CD4-positive, alpha-beta T cell treated with Interleukin-17A for 4 hours (primary cell): Measurements from ENCODE around the gene RNF181.
"Not testable (repeated sequence)": the region's sequence is repeated elsewhere in the genome, so short reads cannot be mapped to it uniquely, and the experiment has no call there.

Experiments used
- DNase-seq: peaks from one replicate; pipeline ENCODE4 v3.0.0-alpha.2; 2020; ENCODE audit warnings: mixed read lengths

Gene RNF181, protein sequence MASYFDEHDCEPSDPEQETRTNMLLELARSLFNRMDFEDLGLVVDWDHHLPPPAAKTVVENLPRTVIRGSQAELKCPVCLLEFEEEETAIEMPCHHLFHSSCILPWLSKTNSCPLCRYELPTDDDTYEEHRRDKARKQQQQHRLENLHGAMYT

DNA sequence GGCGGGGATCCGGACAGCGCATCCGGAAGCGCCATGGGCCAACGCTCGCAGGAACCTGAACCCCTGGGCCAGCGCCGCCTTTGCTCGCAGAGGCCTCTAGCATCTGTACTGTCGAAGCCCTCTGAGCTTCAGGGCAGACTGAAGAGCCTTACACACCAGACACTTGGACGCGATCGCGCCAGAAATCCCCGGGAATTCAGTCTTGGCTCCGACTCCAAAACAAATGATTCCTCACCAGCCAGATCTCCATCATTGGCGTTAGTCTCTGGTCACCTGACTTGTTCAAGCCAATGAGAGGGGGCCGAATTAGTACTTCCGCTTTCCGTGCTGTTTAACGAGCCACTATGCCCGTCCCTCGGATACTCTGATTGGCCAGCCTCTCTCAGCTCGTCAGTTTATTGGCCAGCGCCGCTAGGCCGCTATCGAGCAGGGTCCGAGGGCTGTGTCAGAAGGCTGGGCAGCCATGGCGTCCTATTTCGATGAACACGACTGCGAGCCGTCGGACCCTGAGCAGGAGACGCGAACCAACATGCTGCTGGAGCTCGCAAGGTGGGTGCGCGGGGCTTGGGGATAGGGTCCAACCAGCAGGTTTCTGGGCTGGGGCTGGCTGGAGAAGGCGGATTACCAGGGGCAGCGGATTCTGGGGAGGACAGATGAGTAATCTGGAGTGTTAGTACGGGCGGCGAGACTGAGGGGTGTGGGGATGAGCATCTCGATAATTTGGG, at the start of gene RNF181:
Gene RNF181 (plus strand): TSS at position 445 of the 725 bp plus-strand sequence. CDS start 19 bp downstream, at position 464.
- peak; percentile 89 for DNase-seq

DNA sequence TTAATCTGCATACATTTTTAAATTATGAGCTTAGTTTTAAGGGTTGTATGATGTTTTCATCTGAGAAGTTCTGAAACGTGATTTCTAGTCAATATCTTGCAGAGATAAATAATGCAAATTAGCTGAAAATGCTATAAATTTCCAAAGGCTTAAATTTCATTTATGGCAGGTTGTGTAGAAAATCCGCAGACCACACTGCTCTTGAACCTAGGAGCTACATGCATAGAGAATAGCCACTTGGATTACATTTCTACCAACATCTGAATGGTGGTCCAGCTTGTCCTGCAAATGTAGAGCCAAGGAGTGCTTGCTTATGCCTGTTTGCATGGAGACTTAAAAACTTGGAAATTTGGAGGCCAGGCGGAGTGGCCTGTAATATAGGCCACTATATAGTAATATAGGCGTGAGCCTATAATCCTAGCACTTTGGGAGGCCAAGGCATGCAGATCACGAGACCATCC, 49.7 kb upstream of the RNF181 start:
- DNase-seq: no peak

DNA sequence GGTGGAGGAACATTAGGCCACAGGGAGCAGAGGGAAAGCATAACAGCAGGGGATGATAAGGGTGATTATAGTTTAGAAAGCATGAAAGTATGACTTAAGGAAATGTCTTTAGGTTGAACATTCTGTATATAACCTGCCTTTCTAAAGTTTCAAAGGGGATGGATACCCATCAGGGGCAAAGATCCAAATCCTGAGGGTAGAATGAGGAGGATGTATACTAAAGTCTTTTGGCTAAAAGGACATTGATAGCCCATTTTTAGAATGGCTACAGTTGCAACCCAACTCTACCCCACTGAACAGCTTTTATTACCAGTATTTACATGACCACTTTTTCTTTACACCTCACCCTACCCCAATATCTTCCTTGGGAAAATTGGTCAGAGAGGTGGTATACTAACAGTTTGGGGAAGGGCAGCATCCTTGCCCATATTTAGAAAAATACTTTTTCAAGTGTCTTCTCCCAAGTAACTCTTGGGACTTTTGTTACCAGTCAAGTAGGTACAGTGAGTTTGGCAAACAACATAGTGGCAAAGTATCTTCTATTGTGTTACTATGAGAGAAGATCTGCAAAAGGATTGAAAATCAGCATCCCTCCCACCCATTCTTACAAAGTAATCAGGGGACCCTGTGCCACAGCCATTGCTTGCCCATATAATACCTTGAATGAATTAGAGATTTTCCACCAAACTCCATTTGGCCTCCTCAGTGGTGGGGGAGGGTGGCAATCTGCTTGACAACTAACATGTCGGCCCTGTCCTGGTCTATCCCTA, 48.3 kb upstream of the RNF181 start:
- DNase-seq: no peak

DNA sequence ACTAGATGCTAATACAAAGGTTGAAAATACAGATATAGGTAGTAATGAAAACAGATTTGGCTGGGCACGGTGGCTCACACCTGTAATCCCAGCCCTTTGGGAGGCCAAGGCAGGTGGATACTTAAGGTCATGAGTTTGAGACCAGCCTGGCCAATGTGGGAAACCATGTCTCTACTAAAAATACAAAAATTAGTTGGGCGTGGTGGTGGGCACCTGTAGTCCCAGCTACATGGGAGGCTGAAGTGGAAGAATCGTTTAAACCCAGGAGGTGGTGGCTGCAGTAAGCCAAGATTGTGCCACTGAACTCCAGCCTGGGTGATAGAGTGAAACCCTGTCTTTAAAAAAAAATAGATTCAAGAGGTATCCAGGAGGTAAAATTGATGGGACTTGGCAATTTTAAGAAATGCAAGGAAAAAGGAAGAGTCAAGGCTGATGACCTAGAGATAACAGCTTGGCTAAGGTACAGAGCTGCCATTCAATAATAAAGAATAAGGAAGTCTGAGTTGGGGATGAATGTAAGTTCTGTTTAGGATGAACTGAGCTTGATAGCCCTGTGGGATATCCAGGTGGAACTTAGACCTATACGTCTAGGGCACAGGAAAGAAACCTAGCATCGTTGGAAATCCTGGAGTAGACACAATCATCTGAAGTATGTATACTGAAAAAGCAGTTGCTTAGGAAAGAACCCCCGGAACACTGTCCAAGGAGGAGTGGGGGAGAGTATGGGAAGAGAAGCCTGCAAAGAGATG, 47.5 kb upstream of the RNF181 start:
- DNase-seq: no peak

DNA sequence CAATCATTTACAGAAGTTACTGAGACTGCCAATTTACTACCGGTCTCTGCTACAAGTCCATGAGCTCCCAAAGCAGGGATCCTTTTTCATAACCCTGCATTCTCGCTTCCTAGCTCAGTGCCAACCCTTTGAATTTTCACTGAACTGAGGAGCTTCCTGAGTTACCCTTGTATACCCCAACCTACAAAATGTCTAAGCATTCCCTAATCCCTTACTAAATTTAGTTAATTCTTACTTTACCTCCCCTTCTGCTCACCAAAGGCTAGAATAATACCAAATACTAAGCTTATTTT, 47.0 kb upstream of the RNF181 start:
- DNase-seq: no peak

DNA sequence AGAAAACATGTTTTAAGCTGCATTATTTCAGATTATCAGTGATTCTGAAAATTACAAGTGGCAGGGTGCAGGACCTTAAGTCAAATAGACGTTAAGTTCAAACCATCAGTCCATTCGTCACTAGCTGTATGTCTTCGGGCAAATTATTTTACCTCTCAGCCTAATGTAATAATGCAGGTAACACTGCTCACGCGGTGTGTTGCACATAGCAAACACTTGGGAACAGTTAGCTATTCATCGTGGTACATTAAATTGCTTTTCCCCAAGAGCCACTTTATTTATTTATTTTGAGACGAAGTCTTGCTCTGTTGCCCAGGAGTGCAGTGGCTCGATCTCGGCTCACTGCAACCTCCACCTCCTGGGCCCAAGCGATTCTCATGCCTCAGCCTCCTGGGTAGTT, 46.5 kb upstream of the RNF181 start:
- no peak for DNase-seq

DNA sequence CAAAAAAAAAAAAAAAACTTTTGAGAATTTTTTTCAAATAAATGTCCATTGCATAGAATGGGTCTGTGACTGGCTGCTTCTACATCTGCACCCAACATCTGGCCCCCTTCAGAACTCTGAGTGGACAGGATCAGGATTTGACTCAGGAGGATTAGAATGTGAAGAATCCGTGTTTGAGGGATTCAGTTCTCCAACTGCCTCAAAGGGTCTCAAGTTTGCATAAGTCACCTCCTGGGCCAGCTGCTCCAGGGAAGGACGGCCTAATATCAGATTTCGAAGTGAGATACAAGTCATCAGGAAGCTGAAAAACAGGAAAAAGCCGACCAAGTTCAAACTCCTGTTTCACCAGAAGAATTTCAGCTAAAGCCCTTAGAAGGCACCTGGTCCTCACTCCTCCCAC, 45.7 kb upstream of the RNF181 start:
- DNase-seq: no peak

DNA sequence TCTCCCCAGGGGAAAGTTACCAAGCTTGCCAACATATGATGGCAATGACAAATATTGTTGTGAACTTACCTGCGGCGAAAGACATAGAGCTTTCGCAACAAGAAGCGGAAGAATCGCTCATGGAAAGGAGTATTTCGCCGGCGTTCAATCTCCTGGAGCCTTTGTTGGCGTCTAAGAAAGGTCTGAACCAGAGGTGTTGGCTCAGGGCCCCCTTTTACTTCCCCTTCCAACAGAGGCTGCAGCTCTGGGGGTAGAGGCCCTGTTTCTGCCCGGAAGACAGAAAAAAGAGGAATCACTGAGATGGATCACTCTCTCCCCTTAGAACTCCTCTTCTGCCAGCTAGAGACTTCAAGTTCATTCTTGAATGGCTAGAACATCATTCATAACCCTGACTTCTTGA, 45.1 kb upstream of the RNF181 start:
- no peak for DNase-seq

DNA sequence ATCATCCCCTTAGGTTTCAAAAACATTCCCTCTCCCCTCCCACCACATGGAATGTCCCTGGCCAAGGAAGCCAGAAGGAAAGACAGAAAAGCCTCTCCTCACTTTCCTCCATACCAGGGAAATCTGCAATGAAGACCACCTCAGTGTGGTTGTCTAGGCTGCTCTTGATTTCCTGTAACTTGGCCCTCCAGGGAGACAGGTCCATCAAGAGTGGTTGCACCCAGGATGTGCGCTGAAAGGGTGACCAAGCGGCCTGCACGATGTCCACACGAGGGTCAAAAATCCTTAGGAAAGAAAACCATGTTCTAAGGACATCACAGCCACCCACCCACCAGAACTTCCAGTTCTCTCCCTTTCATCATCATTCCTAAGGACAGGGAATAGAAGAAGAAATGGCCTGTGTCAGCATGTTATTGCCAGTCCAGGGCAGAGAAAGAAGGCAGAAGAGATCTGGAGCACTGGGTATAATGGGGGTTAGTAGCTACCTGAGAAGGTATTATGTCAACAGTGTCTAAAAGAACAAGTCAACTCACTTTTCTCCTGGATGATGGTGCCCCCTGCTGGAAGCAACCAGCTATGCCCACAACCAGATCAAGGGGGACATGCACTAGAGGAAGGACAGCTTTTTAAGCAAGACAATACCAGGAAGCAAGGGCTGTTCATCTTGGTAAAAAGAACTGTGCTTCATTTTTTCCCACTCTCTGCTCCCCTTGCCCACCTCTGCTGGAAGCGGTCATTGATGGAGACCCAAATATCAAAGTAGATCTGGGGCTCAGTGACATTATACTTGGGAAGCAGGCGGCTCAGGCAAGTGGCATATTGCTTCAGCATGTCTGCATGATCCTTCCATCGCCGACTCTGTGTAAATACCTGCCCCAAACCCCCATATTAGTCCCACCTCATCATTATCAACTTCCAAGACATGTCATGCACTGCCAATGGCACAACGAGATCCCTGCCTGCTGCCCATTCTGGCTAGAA, 43.6 kb upstream of the RNF181 start:
- peak; percentile 93 for DNase-seq

DNA sequence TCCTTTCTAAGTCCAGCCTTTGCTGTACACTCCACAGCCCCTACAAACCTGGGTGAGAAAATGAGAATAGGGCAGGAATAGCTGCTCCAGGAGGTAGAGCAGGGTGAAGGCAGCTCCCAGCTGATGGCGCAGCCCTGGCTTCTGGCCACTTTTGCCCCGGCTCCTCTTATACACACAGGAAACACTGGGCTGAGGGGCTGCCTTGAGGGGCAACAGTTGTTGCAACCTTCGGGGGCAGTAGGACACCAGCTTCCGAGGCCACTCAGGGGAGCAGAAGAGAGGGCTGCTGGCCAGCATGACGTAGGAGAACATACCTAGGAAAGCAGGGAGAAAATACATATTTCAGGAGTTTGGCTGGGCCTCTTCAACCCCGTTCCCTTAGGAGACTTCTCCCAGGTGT, 42.4 kb upstream of the RNF181 start:
- no peak for DNase-seq

DNA sequence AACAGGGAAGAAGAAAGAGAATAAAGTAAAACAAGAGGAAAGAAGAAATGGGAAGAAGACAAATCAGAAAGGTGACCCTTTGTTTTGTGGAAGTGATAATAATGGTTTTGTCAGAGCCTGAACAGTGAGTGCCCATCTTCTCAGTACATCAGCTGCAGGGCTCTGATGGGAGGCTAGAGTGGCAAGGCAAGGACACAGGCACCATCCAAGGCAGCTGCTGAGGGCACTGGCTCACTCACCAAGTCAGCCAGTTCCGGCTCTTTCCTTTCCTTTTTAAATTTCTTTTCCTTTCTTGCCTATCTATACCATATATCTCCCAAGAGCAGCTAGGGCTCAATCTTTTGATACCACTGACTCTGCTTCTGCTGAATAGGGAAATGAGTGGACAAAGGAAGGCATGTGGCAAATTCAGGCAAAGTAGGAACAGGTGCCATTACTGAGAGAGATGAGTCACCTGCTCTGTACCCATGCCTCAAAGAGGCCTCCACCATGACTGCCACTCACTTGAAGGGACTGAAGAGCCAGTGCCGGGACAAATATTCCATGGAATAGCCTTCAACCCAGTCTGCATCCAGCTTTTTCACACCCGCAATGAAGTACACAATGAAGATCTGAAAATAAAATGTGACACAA, 40.4 kb upstream of the RNF181 start:
- DNase-seq: no peak

DNA sequence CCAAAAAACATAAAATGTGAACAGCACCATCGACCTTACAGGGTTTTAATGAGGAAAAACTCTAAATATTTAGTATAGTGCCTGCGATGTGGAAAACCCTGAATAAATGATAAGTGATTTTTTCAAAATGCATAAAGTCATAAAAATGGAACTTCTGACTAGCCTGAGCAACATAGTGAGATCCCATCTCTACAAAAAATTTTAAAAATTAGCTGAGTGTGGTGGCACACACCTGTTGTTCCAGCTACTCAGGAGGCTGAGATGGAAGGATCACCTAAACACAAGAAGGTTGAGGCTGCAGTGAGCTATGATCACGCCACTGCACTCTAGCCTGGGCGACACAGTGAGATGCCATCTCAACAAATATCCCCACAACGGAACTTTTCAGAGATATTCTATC, 38.4 kb upstream of the RNF181 start:
- no peak for DNase-seq

DNA sequence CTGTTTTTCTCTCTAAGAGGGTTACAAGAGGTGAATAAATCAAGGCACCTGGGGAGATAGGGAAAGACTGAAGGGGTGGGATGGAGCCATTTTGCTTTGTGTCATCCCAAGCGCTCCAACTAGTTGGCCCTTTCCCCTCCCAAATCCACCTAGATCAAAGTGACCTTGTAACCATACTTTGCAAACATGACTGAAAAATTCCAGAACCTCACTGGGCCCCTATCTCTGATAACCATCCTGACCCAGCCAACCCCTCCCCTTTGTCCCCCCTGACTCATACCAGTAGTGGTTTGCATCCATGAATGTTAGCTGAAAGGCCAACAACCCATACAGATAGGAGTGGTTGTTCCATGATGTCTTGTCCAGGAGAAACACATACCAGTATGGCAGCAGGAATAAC, 37.4 kb upstream of the RNF181 start:
- no peak for DNase-seq

DNA sequence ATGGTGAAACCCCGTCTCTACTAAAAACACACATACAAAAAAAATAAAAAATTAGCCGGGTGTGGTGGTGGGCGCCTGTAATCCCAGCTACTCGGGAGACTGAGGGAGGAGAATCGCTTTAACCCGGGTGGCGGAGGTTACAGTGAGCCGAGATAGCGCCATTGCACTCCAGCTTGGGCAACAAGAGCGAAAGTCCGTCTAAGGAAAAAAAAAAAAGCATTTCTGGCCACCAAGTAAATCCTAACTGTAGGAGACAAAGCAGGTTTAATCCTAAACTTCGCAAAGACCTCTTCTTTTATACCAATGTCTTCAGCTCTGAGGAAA, 35.2 kb upstream of the RNF181 start:
- not testable (repeated sequence) for DNase-seq

DNA sequence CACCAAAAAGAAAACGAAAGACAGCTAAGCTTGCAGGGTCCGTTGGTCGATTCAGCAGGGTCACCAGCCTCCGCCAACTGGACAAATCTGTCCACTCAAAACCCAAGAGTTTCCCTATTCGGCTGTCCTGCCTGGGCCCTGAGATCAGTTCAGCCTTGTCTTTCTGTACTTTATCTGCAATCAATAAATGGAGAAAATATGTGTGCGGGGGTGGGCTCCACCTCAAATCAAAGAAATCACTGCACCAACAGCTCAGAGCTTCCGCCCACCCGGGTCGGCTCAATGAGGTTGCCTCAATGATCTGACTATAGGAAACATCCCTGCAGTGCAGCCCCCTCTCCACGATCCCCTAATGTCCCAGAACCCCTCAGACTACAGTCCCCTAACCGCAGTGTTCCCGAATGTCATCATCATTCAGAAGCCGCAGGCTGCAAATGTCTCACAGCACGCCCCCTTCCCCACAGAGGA, 34.7 kb upstream of the RNF181 start:
- no peak for DNase-seq

DNA sequence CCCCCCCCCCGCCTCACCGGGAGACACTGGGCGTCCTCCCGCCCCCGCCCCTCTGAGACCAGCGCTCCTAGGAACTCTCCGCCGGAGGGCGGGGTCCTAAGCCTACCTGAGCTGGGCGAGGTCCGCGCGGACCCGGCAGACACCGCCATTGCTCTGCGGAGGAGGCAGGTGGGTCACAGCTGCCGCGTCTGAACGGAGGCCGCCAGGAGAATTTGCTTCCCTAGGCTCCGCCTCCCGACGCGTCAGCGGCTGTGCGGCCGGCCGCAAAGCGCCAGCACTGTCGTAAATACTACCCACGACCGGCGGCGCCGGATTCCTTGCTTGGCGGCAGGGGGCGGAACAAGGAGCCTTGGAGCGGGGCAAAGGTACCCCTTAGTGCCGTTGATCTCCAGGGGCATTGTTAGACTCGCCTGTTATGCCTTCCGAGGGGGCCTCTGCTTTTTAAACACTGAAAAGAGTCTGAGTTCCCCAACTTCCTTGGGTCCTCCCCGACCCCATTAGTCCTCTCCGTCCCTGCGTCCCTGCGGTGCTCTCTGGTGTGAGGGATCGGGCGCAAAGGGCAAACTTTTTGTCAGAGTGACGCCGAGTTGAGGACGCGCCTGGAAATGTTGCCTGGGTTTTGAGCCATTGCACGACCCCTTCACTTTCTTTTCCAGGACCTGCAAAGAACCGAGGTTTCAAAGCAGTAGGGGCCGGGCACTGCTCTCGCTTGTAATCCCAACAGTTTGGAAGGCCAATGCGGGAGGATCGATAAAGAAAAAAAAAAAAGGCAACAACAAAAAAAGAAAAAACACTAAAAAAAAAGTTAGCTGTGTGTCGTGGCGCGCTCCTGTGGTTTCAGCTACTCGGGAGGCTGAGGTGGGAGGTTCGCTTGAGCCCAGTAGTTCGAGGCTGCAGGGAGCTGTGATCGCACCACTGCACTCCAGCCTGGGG, 34.0 kb upstream of the RNF181 start, which contains the start of gene GGCX:
Gene GGCX (minus strand): TSS at position 214 of the 933 bp plus-strand sequence. CDS start 65 bp downstream, at position 149.
- peak; percentile 95 for DNase-seq

DNA sequence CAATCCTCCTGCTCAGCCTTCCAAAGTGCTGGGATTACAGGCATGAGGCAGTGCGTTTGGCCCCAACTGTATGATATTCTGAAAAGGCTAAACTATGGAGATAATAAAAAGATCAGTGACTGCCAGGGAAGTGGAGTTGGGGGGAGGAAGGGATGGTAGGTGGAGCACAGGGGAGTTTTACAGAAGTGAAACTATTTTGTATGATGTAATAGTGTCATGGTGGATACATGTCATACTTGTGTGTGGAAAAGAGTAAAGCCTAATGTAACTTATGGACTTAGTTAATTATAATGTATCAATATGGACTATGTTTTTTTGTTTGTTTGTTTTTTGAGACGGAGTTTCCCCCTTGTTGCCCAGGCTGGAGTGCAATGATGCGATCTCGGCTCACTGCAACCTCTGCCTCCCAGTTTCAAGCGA, 31.4 kb upstream of the RNF181 start:
- no peak for DNase-seq

DNA sequence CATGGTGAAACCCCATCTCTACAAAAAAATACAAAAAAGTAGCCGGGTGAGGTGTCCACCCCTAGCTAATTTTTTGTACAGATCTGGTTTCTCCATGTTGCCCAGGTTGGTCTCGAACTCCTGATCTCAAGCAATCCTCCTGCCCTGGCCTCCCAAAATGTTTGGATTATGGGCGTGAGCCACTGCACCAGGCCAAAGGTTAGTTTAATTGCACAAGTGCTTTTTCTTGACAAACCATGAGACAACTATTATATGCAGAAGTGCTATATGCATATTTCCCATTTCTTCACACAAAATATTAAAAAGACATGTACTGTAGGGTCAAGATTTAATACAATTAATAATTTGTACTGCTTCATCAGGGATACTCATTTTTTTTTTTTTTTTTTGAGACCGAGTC, 29.3 kb upstream of the RNF181 start:
- no peak for DNase-seq

DNA sequence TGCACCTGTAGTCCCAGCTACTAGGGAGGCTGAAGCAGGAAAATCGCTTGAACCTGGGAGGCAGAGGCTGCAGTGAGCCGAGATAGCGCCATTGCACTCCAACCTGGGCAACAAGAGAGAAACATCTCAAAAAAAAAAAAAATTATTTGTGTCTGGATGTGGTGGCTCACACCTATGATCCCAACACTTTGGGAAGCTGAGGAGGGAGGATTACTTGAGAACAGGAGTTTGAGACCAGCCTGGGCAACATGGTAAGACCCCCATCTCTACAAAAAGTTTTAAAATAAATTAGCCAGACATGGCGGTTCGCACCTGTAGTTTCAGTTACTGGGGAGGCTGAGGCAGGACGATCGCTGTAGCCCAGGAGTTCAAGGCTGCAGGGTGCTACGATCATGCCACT, 19.8 kb upstream of the RNF181 start:
- DNase-seq: no peak

DNA sequence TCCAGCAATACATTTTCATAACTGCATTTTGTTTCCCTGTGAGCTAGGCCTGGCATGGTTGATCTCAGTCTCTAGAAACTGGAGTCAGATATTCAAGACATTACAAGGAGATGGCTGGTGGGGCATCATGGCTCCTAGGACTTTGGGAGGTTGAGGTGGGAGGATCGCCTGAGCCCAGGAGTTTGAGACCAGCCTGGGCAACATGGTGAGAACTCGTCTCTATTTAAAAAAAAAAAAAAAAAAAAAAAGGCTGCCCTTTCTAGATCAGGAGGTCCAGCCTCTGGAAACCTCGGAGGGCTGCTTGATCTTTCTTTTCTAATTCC, 18.5 kb upstream of the RNF181 start:
- DNase-seq: no peak
